GM21723 (cell line): ENCODE results near the gene ATP8B1.
"Not testable (repeated sequence)": the region's sequence is repeated elsewhere in the genome, so short reads cannot be mapped to it uniquely, and the experiment has no call there.

Experiments used
- ATAC-seq: cut with Tn5 transposase; IDR thresholded peaks from one replicate; pipeline ENCODE4 v1.9.1; 2021; ENCODE audit warnings: mild to moderate bottlenecking, moderate library complexity; ENCODE audit not compliant: unreplicated experiment

Gene ATP8B1

DNA sequence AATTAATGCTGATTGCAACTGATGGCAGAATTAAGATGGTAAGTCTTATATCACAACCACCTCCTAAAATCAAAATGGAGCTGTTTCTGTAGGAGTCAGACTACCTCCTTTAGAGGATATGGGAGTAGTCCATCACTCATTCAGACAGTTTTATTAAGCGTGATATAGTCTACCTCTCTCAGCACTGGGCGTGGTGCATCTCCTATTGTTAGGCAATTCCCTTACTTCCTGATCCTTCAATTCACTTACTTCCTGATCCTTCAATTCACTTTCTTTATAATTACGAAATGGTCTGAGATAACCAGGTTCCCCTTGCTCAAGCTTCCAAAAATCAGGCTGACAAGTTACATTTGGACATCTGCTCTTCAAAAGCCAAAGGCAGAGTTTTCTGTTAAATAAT is 31.9 kb downstream of the ATP8B1 start:
- ATAC-seq = no peak

DNA sequence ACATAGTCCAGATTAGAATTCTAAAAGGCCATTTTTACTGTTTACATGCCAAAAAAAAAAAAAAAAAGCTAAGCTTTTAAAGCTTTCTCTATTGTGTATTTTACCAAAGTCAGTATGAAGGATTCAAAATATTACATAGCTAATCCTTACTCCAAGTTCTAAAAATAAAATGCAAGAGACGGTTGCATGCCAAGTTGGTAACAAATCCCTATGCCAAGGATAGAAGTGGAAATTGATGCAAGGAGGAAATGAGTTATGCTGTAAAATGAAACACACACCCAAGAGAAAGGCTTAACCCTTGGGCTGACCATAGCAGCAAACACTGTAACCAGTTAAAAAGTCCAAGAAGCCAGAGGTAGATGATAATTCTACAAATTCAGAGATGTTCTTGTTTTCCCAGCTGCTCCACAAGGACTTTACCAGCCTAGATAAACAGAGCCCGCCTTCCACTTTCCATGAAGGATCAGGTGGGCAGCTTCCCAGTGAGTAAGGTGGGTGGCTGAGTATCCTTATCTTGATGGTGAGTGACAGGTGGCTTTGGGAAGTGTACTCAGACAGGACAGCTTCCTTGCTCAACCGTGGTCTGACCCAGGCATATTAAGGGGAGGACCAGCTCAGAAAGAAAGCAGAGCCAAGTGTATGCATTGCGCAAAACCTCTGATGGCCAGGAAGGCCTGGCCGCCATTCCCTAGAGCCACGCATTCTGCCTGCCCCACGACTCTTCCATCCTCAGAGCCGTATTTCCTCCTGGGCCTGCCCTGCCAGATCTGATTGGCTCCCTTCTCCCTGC is 34.4 kb downstream of the ATP8B1 start:
- ATAC-seq = no peak

DNA sequence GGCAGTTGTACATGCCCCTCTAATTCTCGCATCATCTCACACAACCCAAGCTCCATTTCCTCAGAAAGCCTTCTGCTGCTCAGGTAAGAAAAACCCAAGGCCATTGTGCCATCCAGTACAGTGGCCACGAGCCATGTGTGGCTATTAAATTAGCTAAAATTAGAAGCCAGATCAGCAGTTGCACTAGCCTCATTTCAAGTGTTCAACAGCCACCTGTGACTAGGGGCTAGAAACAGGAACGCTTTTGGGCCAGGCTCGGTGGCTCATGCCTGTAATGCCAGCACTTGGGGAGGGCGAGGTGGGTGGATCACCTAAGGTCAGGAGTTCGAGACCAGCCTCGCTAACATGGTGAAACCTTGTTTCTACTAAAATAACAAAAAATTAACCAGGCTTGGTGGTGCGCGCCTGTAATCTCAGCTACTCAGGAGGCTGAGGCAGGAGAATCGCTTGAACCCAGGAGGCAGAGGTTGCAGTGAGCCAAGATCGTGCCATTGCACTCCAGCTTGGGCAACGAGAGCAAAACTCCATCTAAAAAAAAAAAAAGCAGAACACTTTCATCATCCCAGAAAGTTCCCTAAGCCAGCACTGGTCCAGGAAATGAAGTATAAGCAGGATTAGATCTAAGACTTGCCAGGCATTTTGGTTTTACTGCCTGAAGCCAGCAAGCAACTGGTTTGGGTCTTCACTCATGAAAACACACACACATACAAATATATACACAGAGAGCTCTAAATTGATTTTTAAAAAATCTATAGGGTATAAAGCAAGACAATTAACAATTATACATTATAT is 35.7 kb downstream of the ATP8B1 start:
- ATAC-seq = no peak

DNA sequence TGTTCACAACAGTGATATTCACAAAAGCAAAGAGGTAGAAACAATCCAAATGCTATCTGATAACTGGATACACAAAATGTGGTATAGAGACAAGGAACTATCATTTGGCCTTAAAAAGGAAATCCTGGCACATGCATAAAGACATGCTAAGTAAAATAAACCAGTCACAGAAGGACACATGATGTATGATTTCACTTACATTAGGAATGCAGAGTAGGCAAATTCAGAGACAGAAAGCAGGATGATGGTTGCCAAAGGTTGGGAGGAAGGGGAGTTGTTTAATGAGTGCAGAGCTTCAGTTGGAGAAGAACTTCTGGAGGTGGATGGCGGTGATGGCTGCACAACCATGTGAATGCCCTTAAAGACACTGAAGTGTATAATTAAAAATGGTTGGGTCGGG is 38.1 kb downstream of the ATP8B1 start:
- ATAC-seq = no peak

DNA sequence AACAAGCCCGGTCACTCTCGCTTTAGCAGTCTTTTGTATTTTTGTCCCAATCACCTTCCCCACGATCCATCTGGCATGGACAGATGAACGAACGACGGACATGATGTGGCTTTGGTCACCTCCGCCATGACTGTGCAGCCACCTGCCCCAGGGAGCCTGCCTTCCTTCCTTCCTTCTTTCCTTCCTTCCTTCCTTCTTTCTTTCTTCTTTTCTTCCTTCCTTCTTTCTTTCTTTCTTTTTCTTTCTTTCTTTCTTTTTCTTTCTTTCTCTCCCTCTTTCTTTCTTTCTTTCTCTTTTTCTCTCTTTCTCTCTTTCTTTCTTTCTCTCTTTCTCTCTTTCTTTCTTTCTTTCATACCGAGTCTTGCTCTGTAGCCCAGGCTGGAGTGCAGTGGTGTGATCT is 39.0 kb downstream of the ATP8B1 start:
- ATAC-seq = no peak

DNA sequence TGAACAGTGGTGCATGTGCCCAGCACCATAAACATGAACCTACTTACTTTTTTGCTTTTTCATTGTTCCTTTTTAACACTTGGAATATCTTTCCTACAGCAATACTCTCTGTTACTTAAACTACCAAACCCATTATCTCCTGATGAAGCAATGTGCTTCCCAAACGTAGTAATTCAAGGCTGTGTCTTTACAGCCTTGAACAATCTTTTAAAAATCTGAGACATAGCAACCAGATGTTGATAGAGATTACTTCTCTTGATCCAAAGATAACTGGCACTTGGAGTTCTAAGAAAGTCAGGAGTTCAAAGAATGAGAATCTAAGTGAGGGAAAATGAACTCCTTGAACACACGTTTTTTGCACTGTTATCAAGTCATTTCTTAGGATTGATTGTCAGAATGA is 40.4 kb downstream of the ATP8B1 start:
- no peak for ATAC-seq

DNA sequence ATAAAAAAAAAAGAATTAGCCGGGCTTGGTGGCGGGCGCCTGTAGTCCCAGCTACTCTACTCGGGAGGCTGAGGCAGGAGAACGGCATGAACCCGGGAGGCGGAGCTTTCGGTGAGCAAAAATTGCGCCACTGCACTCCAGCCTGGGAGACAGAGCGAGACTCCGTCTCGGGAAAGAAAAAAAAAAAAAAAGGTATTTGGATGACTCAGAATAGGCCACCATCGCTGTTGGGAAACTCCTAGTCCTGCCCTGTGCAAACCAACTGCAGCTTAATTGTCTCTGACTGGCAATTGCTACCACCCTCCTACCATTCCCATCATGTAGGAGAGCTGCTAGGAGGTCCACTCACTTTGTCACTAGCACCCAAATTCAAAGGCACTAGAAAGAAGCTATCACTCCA is 43.5 kb downstream of the ATP8B1 start:
- ATAC-seq = no peak

DNA sequence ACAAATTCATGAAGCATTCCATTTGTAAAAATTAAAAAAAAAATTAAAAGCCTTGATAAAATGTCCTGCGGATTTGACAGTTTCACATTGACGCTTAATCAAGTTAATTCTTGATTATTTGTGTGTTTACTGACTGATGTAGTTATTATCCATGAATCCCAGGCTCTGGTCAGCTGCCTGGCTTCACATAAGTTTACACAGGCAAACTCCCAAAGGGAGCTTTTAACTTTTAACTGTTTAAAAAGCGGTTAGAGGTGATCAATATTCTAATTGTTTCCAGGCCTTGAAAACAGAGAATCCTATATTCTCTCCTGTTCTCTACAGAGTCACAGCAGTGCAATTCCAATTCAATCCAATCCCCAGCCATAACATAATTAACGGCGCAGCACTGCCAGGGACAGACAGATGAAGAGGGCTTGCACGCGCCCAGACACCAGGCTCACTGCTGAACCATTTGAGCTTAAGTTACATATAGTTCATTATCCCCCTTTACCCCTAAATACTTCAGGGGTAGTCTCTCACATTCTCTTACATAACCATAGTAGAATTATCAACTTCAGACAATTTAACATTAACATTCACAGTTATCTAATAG is 47.5 kb downstream of the ATP8B1 start:
- no peak for ATAC-seq

GRCh38 chr18:57754577-57755338 is 48.4 kb downstream of the ATP8B1 start:
- peak; percentile 70 for ATAC-seq

DNA sequence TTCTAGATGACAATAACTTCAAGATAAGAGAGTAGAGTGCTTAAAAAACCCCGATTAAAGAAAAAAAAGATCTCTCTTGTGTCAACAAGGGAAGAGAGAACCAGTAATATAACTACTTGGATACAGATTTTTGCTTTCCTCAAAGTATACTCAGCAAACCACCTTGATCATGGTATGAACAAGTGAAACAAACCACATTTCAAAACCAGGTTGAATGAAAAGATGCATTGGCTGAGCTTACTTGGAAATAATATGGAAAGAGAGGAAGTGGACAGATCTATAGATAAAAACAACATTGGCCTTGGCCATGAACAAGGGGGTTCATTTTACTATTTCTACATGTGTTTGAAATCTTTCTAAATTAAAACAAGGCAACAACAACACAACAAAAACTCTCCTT is 50.1 kb downstream of the ATP8B1 start:
- ATAC-seq = no peak

- ATAC-seq = no peak
Measured at GRCh38 chr18:57749604-57749970, 53.5 kb downstream of the ATP8B1 start.

GRCh38 chr18:57748770-57749603 is 54.1 kb downstream of the ATP8B1 start:
- peak; percentile 98 for ATAC-seq

DNA sequence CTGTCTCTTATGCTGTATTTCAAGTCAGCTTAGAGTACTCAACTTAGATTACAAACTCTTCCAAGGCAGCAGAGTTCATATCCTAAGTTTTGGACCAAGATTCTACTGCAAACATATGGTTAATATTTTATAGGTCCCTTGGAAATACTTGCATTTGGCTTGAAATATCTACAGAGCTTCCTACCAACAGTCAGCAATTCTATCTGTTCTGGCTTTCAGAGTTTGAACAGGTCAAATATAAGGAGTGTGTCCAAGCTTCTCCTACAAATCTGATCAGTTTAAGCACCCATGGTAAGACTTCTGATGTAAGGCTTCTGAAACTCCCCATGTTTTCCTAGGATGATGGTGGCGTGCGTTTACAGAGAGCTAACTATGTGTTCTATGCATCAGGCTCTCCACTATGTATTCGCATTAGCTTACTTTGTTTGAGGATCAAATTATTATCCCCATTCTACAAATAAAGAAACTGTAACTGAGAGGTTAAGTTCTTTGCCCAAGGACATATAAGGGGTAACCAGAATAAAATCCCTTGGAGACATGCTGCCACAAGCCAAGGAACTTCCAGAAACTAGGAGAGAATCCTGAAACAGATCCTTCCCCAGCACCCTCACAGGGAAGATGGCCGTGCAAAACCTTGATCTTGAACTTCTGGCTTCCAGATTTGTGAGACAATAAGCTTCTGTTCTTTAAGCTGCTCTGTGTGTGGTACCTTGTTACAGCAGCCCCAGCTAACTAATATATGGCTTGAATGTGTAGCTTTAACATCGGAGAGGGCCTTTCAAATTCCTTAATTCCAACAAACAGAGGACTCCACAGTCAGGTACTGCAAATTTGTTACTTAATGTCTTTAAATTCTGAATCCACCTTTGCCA is 55.1 kb downstream of the ATP8B1 start:
- ATAC-seq = peak; percentile 17

DNA sequence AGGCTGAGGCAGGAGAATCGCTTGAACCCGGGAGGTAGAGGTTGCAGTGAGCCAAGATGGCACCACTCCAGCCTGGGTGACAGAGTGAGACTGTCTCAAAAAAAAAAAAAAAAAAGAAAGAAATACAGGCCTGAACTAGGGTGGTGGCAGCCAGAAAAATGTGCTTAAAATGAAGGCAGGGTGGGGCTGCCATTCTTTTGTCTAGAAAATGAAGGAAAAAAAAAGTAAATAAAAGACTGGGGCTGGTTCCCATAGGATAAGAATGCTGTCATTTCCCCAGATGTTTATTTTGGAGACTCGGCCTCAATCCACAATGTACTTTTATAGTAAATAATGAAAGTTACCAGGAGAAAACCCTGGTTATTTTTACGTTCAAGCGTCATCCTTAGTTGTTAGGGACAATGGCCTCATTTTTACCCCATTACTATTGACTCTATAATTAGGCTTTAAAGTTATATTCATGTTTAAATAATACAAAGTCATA is 58.9 kb downstream of the ATP8B1 start:
- no peak for ATAC-seq

GRCh38 chr18:57743008-57743407 is 60.1 kb downstream of the ATP8B1 start:
- no peak for ATAC-seq

DNA sequence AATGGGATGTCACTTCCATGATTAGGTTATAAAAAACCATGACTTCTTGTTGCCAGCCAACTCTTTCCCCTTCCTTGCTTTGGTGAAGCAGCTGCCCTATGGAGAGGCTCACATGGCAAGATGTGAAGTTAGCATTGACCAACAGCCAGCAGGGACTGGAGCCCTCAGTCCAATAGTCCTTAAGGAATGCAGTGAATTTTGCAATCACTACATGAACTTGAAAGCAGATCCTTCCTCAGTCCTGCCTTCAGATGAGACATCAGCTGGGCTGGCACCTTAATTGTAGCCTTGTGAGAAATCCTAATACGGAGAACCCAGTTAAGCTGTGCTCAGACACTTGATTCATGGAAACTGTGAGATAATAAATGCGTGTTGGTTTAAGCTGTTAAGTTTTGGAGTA is 61.8 kb downstream of the ATP8B1 start:
- ATAC-seq = no peak

DNA sequence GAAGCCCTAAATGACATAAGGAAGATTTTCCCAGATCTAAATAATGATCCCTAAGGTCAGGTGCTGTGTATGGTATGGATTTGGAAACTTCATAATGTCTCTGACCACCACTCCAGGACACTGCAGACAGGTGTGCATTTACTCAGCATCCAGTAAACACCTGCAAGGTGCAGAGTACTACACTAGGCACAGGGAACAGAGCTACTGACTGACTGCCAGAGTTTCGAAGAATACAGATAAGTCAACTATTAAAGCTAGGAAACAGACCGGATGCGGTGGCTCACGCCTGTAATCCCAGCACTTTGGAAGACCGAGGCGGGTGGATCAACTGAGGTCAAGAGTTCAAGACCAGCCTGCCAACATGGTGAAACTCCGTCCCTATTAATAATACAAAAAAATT is 65.0 kb downstream of the ATP8B1 start:
- ATAC-seq = no peak

- ATAC-seq = no peak
Measured at GRCh38 chr18:57737400-57738060, 65.6 kb downstream of the ATP8B1 start.

- not testable (repeated sequence) for ATAC-seq
Measured at GRCh38 chr18:57735042-57735441, 68.1 kb downstream of the ATP8B1 start.
